GM21737 (cell line): Measurements from ENCODE around the gene RIMKLB.
"Not testable (repeated sequence)": the region's sequence is repeated elsewhere in the genome, so short reads cannot be mapped to it uniquely, and the experiment has no call there.

ENCODE experiments used
- ATAC-seq: cut with Tn5 transposase; IDR thresholded peaks from one replicate; pipeline ENCODE4 v1.9.1; 2021; ENCODE audit warnings: mild to moderate bottlenecking, moderate library complexity; ENCODE audit not compliant: unreplicated experiment

Gene RIMKLB

DNA sequence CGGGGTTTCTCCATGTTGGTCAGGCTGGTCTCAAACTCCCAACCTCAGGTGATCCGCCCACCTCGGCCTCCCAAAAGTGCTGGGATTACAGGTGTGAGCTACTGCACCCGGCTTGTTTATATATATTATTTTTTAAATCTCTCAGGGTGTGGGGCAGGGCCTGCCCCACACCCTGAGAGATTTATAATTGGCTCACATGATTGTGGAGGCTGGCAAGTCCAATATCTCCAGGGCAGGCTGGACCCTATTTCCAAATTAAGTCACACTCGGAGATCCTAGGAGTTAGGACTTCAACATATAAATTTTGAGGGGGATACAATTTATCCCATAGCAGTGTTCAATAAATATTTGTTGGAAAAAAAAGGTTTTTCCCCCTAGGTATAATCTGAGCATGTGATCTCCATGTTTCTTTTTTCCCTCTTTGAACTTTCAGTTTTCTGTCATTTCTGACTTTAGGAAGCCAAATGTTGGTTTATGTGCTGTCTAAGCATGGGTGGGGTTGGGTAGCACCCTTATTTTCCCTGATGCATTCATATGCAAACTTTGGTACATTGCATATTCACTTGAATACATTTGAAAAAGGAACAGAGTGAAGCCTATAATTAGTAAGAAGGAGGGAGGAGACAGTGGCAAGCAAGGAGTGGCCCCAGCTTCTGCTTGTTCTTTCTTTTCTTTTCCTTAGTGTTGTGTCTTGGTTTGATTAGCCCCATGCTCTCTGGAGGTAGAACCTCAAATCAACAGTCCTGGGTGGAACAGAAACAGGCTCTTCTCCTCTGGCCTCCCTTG is 116.0 kb downstream of the RIMKLB start:
- no peak for ATAC-seq

DNA sequence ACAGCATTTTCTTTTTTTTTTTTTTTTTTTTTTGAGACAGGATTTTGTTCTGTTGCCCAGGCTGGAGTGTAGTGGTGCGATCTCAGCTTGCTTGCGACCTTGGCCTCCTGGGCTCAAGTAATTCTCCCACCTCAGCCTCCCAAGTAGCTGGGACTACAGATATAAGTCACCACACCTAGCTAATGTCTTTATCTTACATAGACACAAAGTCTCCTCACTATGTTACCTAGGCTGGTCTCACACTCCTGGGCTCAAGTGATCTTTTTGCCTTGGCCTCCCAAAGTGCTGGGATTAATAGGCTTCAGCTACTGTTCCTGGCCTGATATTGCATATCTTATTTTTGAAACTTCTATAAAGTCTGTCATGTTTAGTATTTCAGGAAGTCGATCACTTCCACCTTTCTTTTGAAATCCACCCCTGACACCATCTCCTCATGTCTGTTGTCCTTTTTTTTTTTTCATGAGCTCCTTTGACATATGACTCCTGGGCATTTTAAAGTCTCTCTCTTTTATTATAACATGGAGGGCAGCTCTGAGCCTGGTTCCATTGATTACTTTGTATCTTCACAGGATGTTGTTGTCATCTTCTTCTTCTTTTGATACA is 118.8 kb downstream of the RIMKLB start:
- ATAC-seq: no peak

- ATAC-seq: no peak
These were observed 120.1 kb downstream of the RIMKLB start for GRCh38 chr12:8817856-8818255.

- ATAC-seq: no peak
These were observed 120.7 kb downstream of the RIMKLB start for GRCh38 chr12:8818526-8818925.

GRCh38 chr12:8819666-8819980 is 121.8 kb downstream of the RIMKLB start:
- ATAC-seq: no peak

DNA sequence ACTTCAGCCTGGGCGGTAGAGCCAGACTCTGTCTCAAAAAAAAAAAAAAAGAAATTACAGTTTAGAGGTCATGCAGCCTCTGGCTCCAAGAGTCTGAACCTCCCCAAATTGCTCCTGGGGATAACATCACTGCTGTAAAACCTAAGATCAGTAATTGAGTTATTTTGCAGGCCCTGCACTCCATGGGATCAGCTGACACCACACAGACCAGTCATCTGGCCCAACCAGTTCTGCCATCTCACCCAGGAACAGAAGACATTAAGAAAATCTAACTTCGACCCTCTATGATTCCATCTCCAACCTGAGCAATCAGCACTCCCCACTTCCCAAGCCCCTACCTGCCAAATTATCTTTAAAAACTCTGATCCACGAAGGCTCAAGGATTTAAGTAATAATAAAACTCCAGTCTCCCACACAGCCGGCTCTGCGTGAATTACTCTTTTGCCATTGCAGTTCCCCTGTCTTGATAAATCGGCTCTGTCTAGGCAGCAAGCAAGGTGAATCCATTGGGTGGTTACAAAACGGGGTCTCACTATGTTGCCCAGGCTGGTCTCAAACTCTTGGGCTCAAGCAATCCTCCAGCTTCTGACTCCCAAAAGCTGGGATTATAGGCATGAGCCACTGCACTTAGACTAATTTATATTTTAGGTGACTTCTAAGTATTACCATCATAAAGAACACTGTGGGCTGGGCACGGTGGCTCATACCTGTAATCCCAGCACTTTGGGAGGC is 123.1 kb downstream of the RIMKLB start:
- not testable (repeated sequence) for ATAC-seq

GRCh38 chr12:8821591-8821990 is 123.8 kb downstream of the RIMKLB start:
- no peak for ATAC-seq

DNA sequence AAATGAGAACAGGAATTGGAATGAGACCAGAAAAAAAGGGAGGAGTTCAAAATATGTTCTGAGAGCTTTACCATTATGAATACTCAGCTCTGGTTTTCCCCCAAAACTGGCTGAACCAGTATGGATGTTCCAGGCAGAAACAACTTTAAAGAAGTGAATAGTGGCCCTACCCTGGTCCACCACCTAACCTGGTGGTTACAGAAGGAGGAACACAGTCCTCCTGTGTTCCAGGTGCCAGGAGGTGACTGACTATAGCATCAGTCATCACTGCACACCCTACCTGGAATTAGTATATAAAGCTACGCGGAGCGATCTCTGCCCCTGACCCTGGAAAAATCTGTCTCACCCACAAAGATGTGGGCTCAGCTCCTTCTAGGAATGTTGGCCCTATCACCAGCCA is 124.5 kb downstream of the RIMKLB start, which contains the start of gene A2ML1:
Gene A2ML1 (plus strand): TSS at position 324 of the 400 bp plus-strand sequence. CDS start 31 bp downstream, at position 355.
- ATAC-seq: no peak

- no peak for ATAC-seq
These were observed 125.9 kb downstream of the RIMKLB start for GRCh38 chr12:8823565-8824300.

DNA sequence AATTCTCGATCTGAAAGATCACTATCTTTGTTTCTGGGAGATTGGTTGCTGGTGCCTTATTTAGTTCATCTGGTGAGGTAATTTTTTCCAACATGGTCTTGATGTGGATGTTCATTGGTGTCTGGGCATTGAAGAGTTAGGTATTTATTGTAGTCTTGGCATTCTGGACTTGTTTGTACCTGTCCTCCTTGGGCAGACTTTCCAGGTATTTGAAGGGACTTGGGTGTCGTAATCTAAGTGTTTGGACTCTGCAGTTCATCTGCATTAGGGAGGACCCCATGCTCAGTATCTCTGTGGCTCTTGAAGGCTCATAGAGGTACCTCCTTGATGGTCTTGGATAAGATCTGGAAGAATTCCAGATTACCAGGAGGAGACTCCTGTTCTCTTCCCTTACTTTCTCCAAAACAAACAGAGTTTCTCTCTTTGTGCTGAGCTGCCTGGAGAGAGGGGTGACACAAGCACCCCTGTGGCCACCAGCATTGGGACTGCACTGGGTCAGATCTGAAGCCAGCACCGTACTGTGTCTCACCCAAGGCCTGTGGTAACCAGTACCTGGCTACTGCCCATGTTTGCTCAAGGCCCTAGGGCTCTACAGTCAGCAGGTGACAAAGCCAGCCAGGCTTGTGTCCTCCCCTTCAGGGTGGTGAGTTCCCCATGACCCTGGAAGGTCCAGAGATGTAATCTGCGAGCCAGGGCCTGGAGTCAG is 129.9 kb downstream of the RIMKLB start:
- ATAC-seq: no peak

DNA sequence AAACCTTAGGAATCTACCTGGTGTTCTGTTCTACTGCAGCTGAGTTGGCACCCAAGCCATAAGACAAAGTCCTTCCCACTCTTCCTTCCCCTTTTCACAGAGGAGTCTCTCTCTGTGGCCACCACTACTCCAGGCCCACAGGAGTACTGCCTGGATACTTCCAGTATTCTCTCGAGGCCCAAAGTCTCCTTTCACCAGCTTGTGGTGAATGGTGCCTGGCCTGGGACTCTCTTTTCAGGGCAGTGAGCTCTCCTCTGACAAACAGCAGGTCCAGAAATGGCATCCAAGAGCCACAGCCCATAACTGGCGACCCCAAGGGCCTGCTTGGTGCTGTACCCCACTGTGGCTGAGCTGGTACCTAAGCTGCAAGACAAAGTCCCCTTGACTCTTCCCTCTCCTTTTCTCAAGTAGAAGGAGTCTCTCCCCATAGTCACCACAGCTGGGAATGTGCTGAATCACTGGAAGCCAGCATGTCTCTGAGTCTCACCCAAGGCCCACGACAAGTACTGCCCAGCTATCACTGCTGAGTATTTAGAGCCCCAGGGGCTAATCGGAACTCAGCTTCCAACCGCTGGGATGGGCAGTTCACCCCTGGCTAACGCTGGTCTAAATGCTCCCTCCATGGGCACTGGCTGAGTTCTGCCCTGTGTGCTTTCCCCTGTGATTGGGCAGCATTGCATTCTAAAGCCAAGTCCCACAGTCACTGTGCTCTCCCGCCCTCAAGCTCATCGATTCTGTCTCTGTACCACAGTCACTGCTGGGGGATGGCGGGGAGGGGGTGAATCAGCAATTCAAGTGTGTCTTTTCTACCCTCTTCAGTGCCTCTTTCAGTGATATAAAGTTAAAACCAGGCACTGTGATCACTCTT is 130.7 kb downstream of the RIMKLB start:
- ATAC-seq: no peak

DNA sequence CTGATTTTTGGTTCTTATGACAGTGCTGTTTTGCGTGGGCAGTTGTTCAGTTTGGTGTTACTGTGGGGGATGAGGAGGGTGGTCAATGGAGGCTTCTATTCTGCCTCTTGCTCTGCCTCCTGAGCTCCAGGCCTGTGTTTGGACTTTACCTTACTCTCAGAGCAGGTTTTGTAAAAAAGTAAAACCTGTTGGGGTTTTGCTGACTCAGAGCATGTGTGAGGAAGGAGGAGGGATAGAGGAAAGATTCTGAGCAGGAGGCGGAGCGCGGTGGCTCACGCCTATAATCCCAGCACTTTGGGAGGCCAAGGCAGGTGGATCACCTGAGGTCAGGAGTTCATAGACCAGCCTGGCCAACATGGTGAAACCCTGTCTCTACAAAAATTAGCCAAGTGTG is 131.3 kb downstream of the RIMKLB start:
- ATAC-seq: no peak

DNA sequence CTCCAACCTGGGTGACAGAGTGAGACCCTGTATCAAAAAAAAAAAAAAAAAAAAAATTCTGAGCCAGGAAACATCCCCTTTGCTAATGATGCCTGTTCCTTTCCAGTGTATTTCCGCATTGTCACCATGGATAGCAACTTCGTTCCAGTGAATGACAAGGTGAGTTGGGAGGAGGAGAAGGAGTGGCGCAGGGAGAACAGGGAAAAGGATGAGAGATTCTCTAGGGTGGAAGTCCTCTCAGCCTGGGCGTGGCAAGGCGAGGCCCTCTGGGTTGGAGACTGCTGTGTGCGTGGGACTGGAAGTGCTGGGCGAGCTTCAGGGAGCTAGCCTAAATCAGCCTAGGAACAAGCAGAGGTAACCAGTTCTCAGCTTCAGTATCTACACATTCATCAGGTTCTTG is 131.8 kb downstream of the RIMKLB start:
- no peak for ATAC-seq

DNA sequence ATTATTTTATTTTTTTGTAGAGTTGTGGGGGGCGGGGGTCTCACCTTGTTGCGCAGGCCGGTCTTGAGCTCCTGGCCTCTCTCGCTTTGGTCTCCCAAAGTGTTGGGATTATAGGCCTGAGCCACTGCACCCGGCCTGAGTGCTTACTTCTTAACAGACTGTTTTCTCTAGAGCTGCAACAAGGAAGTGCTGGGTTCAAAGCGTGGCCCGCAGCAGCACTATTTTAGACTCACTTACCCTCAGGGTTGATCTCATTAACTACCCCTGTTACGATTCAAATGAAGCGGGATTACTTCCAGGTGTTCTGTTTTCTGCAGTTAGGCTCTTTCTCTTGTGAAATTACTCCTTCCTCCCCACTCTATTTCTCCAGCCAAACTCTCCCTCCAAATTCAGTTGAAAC is 133.3 kb downstream of the RIMKLB start:
- ATAC-seq: no peak

- no peak for ATAC-seq
These were observed 134.7 kb downstream of the RIMKLB start for GRCh38 chr12:8832500-8832899.
